Heart left ventricle (tissue), 16 donors: Measurements from ENCODE around the gene DDX60. TPM values are rescaled to one million over a fixed set of nuclear protein-coding genes. Genes with fewer than 3 reads are reported as not detected.

ENCODE experiments used
- ATAC-seq, 4 donors: fragments of 200-7000 bp; cut with Tn5 transposase; one replicate each; pipeline ENCODE4 v1.9.1; 2020 to 2022; ENCODE audit warnings: moderate library complexity in 4 of 4, mild to moderate bottlenecking in 3 of 4, moderate number of reproducible peaks in 1 of 4
- DNase-seq, 5 donors: peaks; one replicate each; pipeline ENCODE4 v3.0.0-alpha.2; 2020
- H3K27ac ChIP-seq, 12 donors: fragments of 200-600 bp; sonication (generic) in 4 of 12; one replicate each; pipeline versions ENCODE4 v1.5.0 to v1.8.0; 2016 to 2022; ENCODE audit warnings: mild to moderate bottlenecking in 2 of 12
- H3K27me3 ChIP-seq, 9 donors: fragments of 200-600 bp; sonication (generic) in 2 of 9; one replicate each; pipeline versions ENCODE4 v1.5.1 to v1.8.0; 2016 to 2022; ENCODE audit warnings: mild to moderate bottlenecking in 3 of 9
- H3K36me3 ChIP-seq, 9 donors: fragments of 200-600 bp; sonication (generic) in 2 of 9; one replicate each; pipeline versions ENCODE4 v1.5.0 to v1.8.0; 2018 to 2022; ENCODE audit warnings: mild to moderate bottlenecking in 2 of 9
- H3K4me1 ChIP-seq, 12 donors: fragments of 200-600 bp; sonication (generic) in 4 of 12; one replicate each; pipeline versions ENCODE4 v1.5.0 to v1.8.0; 2016 to 2022; ENCODE audit warnings: mild to moderate bottlenecking in 3 of 12
- H3K4me3 ChIP-seq, 12 donors: fragments of 200-600 bp; sonication (generic) in 4 of 12; one replicate each; pipeline versions ENCODE4 v1.5.0 to v1.8.0; 2017 to 2022; ENCODE audit warnings: mild to moderate bottlenecking in 9 of 12, moderate library complexity in 4 of 12
- H3K9me3 ChIP-seq, 12 donors: fragments of 200-600 bp; sonication (generic) in 4 of 12; one replicate each; pipeline versions ENCODE4 v1.5.0 to v1.8.0; 2016 to 2022; ENCODE audit warnings: mild to moderate bottlenecking in 1 of 12
- POLR2A ChIP-seq, 2 donors: fragments of 450-650 bp; IDR thresholded peaks; one replicate each; pipeline ENCODE4 v1.6.1; 2017; ENCODE audit warnings: antibody characterized with exemption in 2 of 2, mild to moderate bottlenecking in 2 of 2, moderate library complexity in 2 of 2
- WGBS, 4 donors: extraction: QIAGEN DNeasy Blood & Tissue Kit in 2 of 4; methylation state at CpG; one replicate each; pipeline versions ENCODE4 v1.1.5 to v1.1.7; 2013 to 2018; 5-methylcytosine and 5-hydroxymethylcytosine counted together
- intact Hi-C, 10 donors: fragments of 100-400 bp; cut with DNase I; formaldehyde crosslinking; loops; one replicate each; pipeline versions ENCODE4 v1.11.1 to v1.14.2; 2022
- polyA plus RNA-seq, 2 donors: library from polyadenylated mRNA; stranded (reverse); fragments of 200-250 nt; gene quantifications; one replicate each; pipeline ENCODE4 v1.2.3, GENCODE V29; 2013
- total RNA-seq, 9 donors: library from RNA; depleted of rRNA in 2 of 9; stranded (reverse); fragments of >200 nt in 2 of 9; fragmentation: NEBNext Ultra II Directional in 3 of 9; extraction: Animal tissue kit (Norgen Biotek cat#: 25700) in 3 of 9; gene quantifications; one replicate each; pipeline versions ENCODE4 v1.1.0 to v1.2.4, GENCODE V29; 2016 to 2023
- TF ChIP-seq, protein P1 (sequence below), 12 donors: fragments of 200-600 bp; sonication (generic) in 4 of 12; IDR thresholded peaks; one replicate each; pipeline versions ENCODE4 v1.5.0 to v1.8.0; 2018 to 2022; ENCODE audit warnings: antibody characterized with exemption in 12 of 12, mild to moderate bottlenecking in 5 of 12
- donor health status: ischemic (EF 13 %, LVEDD 7.1; RV severe dilation, severe dysfunction).
- donor health status: healthy with polysubstance abuse.
- donor health status: DM: no; HTN: yes; CAD: no.
- donor health status: DM: no; HTN: no; CAD: no.
- donor health status: ischemic (EF 25% LVEDD 6.9; RV normal size, moderate dysfunction).
- donor health status: ischemic (EF 25% LVEDD 5.7; RV mildly dilated, moderate dysfunction).
- donor health status: healthy.
- donor health status: DM: yes; HTN: yes; CAD: no.
- donor health status: ischemic (EF 35%, LVEDD 5.7; RV mildly dilated, moderate dysfunction).
- donor health status: nonischemic (EF 11% LVEDD 7.7; RV severe dilation, severe dysfunction).
- donor health status: DM: yes; HTN: yes; CAD: no.
- donor health status: PGD.
- donor health status: ischemic (EF 29% LVEDD 5.4; RV normal size, mild dysfunction).
- donor health status: nonischemic (EF 23%, LVEDD 6.1; RV moderate dilation, normal function).

DDX60 gene
- total and polyA plus RNA-seq, 11 donors: 1.4 to 27.2 (median 8.7) TPM

DNA sequence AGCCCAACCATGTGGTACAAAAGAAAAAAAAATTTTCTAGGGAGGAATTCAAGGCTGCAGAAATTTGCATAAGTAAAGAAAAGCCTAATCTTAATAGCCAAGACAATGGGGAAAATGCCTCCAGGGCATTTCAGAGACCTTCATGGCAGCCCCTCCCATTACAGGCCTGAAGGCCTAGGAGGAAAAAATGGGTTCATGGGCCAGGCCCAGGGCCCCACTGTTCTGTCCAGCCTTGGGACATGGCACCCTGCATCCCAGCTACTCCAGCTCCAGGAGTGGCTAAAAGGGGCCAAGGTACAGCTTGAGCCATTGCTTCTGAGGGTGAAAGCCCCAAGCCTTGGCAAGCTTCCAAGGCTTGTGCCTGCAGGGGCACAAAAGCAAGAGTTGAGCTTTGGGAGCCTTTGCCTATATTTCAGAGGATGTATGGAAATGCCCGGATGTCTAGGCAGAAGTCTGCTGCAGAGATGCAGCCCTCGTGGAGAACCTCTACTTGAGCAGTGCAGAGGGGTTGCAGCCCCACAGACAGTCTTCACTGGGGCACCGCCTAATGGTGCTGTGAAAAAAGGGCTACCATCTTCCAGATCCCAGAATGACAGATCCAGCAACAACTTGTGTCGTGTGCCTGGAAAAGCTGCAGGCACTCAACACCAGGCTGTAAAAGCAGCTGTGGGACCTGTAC lies 115.2 kb downstream of the DDX60 start:
- intact Hi-C loops: no loop called here
- ATAC-seq (no peak), DNase-seq (no peak)
- Histone ChIP-seq H3K36me3 (no peaks in the 10 kb centered on the region), H3K9me3 (peaks cover 0 to 34% (median 11%) of the 10 kb centered on the region in 12 donors), H3K4me3 (no peak overlapping the region), H3K4me1 (no peaks in the 10 kb centered on the region), H3K27ac (no peak overlapping the region), H3K27me3 (no peaks in the 10 kb centered on the region)
- WGBS, 4 donors: 94 to 98% (median 95%) methylated on average over 4 of the region's 4 CpGs
- TF ChIP-seq, protein P1, sequence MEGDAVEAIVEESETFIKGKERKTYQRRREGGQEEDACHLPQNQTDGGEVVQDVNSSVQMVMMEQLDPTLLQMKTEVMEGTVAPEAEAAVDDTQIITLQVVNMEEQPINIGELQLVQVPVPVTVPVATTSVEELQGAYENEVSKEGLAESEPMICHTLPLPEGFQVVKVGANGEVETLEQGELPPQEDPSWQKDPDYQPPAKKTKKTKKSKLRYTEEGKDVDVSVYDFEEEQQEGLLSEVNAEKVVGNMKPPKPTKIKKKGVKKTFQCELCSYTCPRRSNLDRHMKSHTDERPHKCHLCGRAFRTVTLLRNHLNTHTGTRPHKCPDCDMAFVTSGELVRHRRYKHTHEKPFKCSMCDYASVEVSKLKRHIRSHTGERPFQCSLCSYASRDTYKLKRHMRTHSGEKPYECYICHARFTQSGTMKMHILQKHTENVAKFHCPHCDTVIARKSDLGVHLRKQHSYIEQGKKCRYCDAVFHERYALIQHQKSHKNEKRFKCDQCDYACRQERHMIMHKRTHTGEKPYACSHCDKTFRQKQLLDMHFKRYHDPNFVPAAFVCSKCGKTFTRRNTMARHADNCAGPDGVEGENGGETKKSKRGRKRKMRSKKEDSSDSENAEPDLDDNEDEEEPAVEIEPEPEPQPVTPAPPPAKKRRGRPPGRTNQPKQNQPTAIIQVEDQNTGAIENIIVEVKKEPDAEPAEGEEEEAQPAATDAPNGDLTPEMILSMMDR (IDR thresholded peaks at IDR 0.05): no peak

DNA sequence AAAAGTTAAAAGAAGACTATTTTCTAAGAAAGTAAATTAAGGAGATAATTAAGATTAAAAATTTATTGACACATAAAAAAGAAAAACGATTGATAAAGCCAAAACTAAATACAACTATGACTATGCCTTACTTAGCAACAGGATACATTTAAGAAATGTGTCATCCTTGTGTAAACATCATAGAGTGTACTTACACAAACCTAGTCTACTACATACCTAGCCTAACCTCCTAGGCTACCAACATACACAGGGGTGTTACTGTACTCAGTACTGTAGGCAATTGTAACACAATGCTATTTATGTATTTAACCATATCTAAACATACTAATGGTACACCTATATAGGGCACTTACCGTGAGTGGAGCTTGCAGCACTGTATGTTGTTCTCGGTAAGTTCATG lies 117.9 kb downstream of the DDX60 start:
- Histone ChIP-seq H3K4me3 (no peak overlapping the region), H3K36me3 (no peaks in the 10 kb centered on the region)

DNA sequence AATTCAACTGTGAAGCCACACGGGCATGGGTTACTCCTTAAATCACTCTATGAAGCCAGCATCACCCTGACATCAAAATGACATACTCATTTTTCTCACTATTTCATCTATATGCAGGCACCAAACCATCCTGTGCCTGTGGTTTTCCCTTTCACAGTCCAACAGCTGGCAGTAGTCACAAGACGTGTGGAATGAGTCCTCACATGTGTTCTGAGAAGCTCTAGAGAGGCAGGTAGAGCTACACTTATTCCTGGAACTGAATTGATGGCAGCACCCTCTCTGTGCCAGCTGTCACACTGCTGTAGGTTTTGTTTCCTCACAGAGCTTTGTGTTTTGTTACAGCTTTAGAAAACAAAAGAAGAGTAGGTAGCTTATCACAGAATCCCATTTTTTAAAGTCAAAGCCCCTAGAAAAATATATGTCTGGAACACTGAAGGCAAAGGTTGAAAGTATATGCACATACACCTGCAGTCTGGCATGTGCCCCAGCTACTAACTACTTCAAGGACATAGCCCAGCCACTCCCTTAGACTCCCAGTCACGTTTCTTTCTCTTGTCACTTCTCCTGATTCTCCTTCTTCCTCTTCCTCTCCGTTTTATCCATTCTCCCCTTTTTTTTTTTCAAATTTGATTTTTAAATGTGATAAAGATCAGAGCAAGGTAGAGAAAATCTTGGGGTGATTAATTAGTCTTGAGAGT lies 119.1 kb downstream of the DDX60 start:
- intact Hi-C loops: no loop called here
- 53 to 66% (median 58%) methylated on average over 4 of the region's 4 CpGs for WGBS, 4 donors
- ATAC-seq: no peak
- Histone ChIP-seq H3K4me3 (no peak overlapping the region), H3K9me3 (peaks cover 0 to 31% (median 11%) of the 10 kb centered on the region in 12 donors), H3K36me3 (no peaks in the 10 kb centered on the region), H3K27me3 (no peaks in the 10 kb centered on the region), H3K4me1 (no peaks in the 10 kb centered on the region), H3K27ac (no peak overlapping the region)
- no peak for TF ChIP-seq POLR2A (IDR thresholded peaks at IDR 0.05)
- TF ChIP-seq, protein P1 (IDR thresholded peaks at IDR 0.05): no peak
- DNase-seq: no peak

More for the DNA sequence above, 117.9 kb downstream of the DDX60 start:
- Histone ChIP-seq H3K27ac (no peak overlapping the region), H3K4me1 (no peaks in the 10 kb centered on the region), H3K27me3 (no peaks in the 10 kb centered on the region), H3K9me3 (peaks cover 0 to 35% (median 11%) of the 10 kb centered on the region in 12 donors)
- no peak for TF ChIP-seq POLR2A (IDR thresholded peaks at IDR 0.05)
- TF ChIP-seq, protein P1 (IDR thresholded peaks at IDR 0.05): no peak
- ATAC-seq (no peak), DNase-seq (no peak)
- WGBS, 4 donors: 76 to 84% (median 79%) methylated on average over 3 of the region's 3 CpGs
- intact Hi-C loops: no loop called here

DNA sequence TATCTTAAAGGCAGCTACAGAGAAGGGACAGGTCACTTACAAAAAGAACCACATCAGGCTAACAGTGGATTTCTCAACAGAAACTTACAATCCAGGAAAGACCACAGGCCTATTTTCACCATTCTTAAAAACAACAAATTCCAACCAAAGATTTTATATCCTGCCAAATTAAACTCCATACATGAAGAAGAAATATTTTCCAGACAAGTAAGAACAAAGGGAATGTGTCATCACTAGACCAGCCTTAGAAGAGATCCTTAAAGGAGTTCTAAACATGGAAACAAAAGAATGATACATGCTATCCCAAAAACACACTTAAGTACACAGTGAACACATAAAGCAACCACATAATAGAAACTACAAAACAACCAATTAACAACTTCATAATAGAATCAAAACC lies 120.6 kb downstream of the DDX60 start:
- Histone ChIP-seq H3K4me3 (no peak overlapping the region), H3K9me3 (peaks cover 0 to 16% (median under 1%) of the 10 kb centered on the region in 12 donors), H3K4me1 (no peaks in the 10 kb centered on the region), H3K36me3 (no peaks in the 10 kb centered on the region), H3K27ac (no peak overlapping the region), H3K27me3 (no peaks in the 10 kb centered on the region)
- DNase-seq (no peak), ATAC-seq (no peak)
- intact Hi-C loops: no loop called here
- no peak for TF ChIP-seq POLR2A (IDR thresholded peaks at IDR 0.05)
- TF ChIP-seq, protein P1 (IDR thresholded peaks at IDR 0.05): no peak
